ENCODE results near the gene ADAMTS17. TPM values are rescaled to one million over a fixed set of nuclear protein-coding genes. Genes with fewer than 3 reads are reported as not detected.

ADAMTS17 gene
- total and polyA plus RNA-seq, 9 of the 15 experiments (the other 6 are each of a cell fraction or from before 2014, with no cell fraction given), result 0.01 to 0.14 (median 0.07) TPM; not detected in 6

GRCh38 chr15:100311833-100312476 is 29.8 kb downstream of the ADAMTS17 start (continued):
- TF ChIP-seq, protein P1, sequence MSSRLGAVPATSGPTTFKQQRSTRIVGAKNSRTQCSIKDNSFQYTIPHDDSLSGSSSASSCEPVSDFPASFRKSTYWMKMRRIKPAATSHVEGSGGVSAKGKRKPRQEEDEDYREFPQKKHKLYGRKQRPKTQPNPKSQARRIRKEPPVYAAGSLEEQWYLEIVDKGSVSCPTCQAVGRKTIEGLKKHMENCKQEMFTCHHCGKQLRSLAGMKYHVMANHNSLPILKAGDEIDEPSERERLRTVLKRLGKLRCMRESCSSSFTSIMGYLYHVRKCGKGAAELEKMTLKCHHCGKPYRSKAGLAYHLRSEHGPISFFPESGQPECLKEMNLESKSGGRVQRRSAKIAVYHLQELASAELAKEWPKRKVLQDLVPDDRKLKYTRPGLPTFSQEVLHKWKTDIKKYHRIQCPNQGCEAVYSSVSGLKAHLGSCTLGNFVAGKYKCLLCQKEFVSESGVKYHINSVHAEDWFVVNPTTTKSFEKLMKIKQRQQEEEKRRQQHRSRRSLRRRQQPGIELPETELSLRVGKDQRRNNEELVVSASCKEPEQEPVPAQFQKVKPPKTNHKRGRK (tag; IDR thresholded peaks at IDR 0.05), result no peak
- no peak for TF ChIP-seq ZNF431 (CRISPR knock-in tag; IDR thresholded peaks at IDR 0.05)

GRCh38 chr15:100311154-100311625 is 30.6 kb downstream of the ADAMTS17 start:
- Histone ChIP-seq H3K27ac (ENCODE audit: extremely low read depth, low read depth, low read length) (no peak overlapping the region), H3K4me3 (no peak overlapping the region), H3K4me2 (ENCODE audit: insufficient read depth, low read length) (no peak overlapping the region), H3K36me3 (ENCODE audit: control insufficient read depth, insufficient read depth, low read length) (no peaks in the 10 kb centered on the region), H3K9ac (ENCODE audit: insufficient read depth in 1 of 2, low read depth in 2 of 2, low read length in 2 of 2) (no peak overlapping the region), H3K4me1 (replicated peaks in 1 of 2; ENCODE audit: control insufficient read depth in 2 of 2, insufficient read depth in 2 of 2, low read length in 2 of 2) (no peaks in the 10 kb centered on the region), H4K20me1 (replicated peaks; ENCODE audit: control insufficient read depth, insufficient read depth, low read length) (no peaks in the 10 kb centered on the region), H2AFZ (ENCODE audit: low read depth, low read length) (no peak overlapping the region), H3K9me3 (replicated peaks; ENCODE audit: control insufficient read depth, insufficient read depth, low read depth, low read length) (no peaks in the 10 kb centered on the region), H3K27me3 (ENCODE audit: control insufficient read depth in 2 of 2, insufficient read depth in 2 of 2, low read length in 2 of 2) (peaks cover 3 to 53% of the 10 kb centered on the region in 2 experiments; a peak in 3 of 5 replicates), H3K9me1 (ENCODE audit: control insufficient read depth, insufficient read depth, low read length) (no peaks in the 10 kb centered on the region), H3K79me2 (ENCODE audit: control insufficient read depth, insufficient read depth, low read length) (no peaks in the 10 kb centered on the region)
- ChIA-PET CTCF (ENCODE audit: low intra/inter-chr PET ratio) (no interaction called here), POLR2A (interaction anchor here (1.0 kb wide), 1 partner anchor 19 kb away, joined by 3 read pairs; no protein-coding TSS in a partner anchor)
- TF ChIP-seq ZFPM2 (CRISPR knock-in tag; IDR thresholded peaks at IDR 0.05) (no peak), SP1 (CRISPR knock-in tag; IDR thresholded peaks at IDR 0.05) (no peak), NBN (IDR thresholded peaks at IDR 0.05; ENCODE audit: low read depth) (no peak)
- in situ Hi-C loops (cut with MboI) (no loop called here), intact Hi-C loops (cut with micrococcal nuclease) (no loop called here)
- ATAC-seq, result no peak
- FAIRE-seq, result no peak
- no peak for DNase-seq (ENCODE audit: extremely low read depth in 1 of 4, low spot score in 3 of 4)
- no TSS peak for BruUV-seq (replicated peaks)
- 2% methylated on average over 14 of the region's 15 CpGs for WGBS (ENCODE audit: insufficient coverage, low coverage, missing lambda C conversion rate)
